AG04449 (cell line): Measurements from ENCODE around the gene SHISAL2A.
"Not testable (repeated sequence)": the region's sequence is repeated elsewhere in the genome, so short reads cannot be mapped to it uniquely, and the experiment has no call there.

Source experiments
- CTCF ChIA-PET: fragments of 350-600 bp; formaldehyde crosslinking; extraction: SDS; loops from one replicate; lab custom pipeline; 2021; ENCODE audit warnings: antibody characterized with exemption; lab: Yijun Ruan, JAX
- POLR2A ChIA-PET: fragments of 400-600, 350-600 bp; formaldehyde crosslinking; extraction: SDS; loops from one replicate; lab custom pipeline; 2020; ENCODE audit warnings: antibody characterized with exemption, inconsistent platforms; lab: Yijun Ruan, JAX
- DNase-seq: peaks from one replicate; pipeline ENCODE4 v3.0.0-alpha.2; 2010; ENCODE audit warnings: low read depth, low spot score
- H3K4me3 ChIP-seq: 2 replicates; pipeline ENCODE4 v1.5.1; 2011; ENCODE audit warnings: low read depth, mild to moderate bottlenecking, control low read depth, low read length
- TF ChIP-seq, protein P1 (sequence below): IDR thresholded peaks from one replicate; pipeline ENCODE4 v1.5.1; 2011; ENCODE audit warnings: mild to moderate bottlenecking, moderate library complexity, low read length, control low read depth, inconsistent platforms; ENCODE audit not compliant: insufficient read depth; ENCODE audit errors: missing control alignments

SHISAL2A gene

DNA sequence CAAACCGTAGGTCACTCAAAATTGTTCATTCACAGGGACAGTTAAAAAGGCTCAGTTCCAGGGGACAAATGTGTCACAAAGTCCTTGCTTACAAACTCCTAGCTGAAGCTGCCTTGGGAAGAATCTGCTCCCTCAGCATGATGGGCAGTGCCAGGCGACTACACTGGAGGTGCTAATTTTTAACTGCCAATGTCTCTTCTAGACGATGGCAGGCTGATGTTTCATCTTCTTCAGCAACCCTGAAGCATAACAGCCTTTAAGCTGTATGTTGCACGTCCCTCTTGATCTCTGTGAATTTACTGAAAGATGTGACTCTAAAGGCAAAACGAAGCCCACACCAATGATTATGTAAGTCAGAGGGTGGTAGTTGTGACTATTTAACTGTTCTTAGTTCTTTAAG lies 53.9 kb downstream of the SHISAL2A start:
- no peak overlapping the region for H3K4me3 ChIP-seq
- ChIA-PET CTCF (interaction anchor here (0.7 to 4.0 kb wide), 35 partner anchors 9 to 560 kb away, joined by 3 to 36 read pairs (median 4); partner anchors contain the start of genes CC2D1B and COA7), POLR2A (no interaction called here)
- no peak for DNase-seq
- TF ChIP-seq, protein P1, sequence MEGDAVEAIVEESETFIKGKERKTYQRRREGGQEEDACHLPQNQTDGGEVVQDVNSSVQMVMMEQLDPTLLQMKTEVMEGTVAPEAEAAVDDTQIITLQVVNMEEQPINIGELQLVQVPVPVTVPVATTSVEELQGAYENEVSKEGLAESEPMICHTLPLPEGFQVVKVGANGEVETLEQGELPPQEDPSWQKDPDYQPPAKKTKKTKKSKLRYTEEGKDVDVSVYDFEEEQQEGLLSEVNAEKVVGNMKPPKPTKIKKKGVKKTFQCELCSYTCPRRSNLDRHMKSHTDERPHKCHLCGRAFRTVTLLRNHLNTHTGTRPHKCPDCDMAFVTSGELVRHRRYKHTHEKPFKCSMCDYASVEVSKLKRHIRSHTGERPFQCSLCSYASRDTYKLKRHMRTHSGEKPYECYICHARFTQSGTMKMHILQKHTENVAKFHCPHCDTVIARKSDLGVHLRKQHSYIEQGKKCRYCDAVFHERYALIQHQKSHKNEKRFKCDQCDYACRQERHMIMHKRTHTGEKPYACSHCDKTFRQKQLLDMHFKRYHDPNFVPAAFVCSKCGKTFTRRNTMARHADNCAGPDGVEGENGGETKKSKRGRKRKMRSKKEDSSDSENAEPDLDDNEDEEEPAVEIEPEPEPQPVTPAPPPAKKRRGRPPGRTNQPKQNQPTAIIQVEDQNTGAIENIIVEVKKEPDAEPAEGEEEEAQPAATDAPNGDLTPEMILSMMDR, result no peak

DNA sequence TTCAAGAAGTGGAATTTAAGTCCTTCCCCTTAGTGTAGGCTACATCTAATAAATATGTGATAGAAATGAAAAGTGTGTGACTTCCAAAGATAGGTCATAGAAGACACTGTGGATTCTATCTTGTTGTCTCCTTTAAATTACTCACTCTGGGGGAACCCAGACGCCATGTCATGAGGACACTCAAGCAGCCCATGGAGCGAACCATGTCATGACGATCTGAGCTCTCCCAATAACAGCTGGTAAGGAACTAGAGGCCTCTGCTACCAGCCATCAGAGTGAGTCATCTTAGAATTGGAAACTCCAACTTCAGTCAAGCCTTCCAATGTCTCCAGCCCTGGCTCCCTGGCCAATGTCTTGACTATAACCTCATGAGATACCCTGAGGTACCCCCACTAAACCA lies 58.9 kb downstream of the SHISAL2A start:
- POLR2A ChIA-PET, result no interaction called here
- TF ChIP-seq, protein P1, result no peak
- CTCF ChIA-PET, result no interaction called here
- no peak overlapping the region for H3K4me3 ChIP-seq
- DNase-seq, result no peak

DNA sequence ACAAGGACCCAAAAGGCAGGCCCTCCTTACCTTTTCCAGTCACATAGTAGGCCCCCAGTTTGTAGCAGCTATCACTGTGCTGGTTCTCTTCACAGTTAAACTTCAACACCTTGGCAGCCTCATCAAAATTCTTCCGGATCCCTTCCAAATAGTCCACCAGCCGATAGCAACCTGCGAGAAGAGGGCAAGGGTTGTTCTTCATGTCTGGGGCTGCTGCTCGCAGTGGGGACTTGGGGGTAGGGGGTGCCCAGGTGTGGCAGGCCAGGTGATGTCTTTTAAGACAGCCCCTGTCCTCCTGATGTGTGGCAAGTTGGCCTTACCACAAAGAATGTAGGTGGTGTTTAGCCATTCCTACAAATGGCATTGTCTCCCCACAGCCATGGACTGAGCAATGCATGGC lies 59.7 kb downstream of the SHISAL2A start:
- POLR2A ChIA-PET, result no interaction called here
- CTCF ChIA-PET, result interaction anchor here (0.7 kb wide), 1 partner anchor 288 kb away, joined by 3 read pairs; no protein-coding TSS in a partner anchor
- DNase-seq, result no peak

DNA sequence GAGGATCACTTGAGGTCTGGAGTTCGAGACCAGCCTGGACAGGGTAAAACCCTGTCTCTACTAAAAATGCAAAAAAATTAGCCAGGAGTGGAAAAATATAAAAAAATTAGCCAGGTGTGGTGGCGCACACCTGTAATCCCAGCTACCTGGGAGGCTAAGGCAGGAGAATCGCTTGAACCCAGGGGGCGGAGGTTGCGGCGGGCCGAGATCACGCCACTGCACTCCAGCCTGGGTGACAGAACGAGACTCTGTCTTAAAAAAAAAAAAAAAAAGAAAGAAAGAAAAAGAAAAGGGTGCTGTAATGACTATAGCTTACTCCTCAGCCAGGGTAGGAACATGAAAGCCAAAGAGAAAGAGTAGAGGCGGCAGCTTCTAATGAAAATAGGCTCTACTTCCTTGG lies 60.4 kb downstream of the SHISAL2A start:
- POLR2A ChIA-PET, CTCF ChIA-PET, H3K4me3 ChIP-seq, DNase-seq: not testable (repeated sequence)

More for the DNA sequence above, 59.7 kb downstream of the SHISAL2A start:
- TF ChIP-seq, protein P1, result no peak
- H3K4me3 ChIP-seq, result no peak overlapping the region

DNA sequence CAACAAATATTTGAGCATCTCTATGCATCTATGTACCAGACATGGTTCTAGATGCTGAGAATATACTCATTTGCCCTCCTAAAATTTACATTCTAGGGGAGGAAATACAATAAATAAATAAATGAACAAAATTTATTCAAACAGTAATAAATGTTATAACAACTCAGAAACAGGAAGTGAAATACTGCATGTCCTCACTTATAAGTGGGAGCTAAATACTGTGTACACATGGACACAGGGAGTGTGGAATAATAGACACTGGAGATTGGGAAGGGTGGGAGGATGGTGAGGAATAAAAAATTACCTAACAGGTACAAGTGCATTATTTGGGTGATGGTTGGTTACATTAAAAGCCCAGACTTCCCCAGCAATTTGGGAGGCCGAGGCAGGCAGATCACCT lies 60.9 kb downstream of the SHISAL2A start:
- ChIA-PET CTCF (interaction anchor here (4.7 kb wide), 1 partner anchor 7 kb away, joined by 36 read pairs; no protein-coding TSS in a partner anchor), POLR2A (no interaction called here)

DNA sequence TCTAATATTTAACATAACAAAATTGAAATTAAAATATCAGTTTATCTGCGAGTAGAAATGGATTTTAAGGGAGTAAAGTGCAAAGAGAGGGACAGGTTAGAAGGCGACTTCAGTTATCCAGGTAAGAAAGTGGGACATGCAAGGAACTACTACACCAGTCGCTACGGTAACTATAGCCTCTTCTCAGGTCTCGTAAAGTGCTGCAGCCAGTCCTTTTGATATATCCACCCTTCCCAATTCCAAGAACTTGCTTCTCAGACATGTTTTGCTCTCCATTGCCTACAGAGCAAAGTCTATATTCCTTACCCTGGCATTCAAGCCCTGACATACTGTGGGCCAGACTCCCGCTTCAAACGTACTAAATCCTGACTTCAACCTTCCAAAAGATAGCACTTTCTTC lies 62.7 kb downstream of the SHISAL2A start:
- CTCF ChIA-PET, result interaction anchor here (4.7 kb wide), 1 partner anchor 8 kb away, joined by 36 read pairs; no protein-coding TSS in a partner anchor
- POLR2A ChIA-PET, result no interaction called here
- H3K4me3 ChIP-seq, result no peak overlapping the region
- no peak for DNase-seq
- TF ChIP-seq, protein P1, result no peak

More for the DNA sequence above, 60.9 kb downstream of the SHISAL2A start:
- TF ChIP-seq, protein P1, result no peak
- no peak overlapping the region for H3K4me3 ChIP-seq
- no peak for DNase-seq
